Anterior cingulate cortex (tissue), 58 donors: ENCODE results near the gene HS6ST2.
A peak's percentile ranks its signal among the peaks of the same experiment; 100 is the strongest.

ENCODE experiments used
- DNase-seq, 58 donors: peaks; one replicate each; lab custom pipeline; 2025; lab: John Stamatoyannopoulos, UW

Gene HS6ST2

GRCh38 chrX:132748268-132748667 is 210.2 kb downstream of the HS6ST2 start:
- DNase-seq: no peak

- no peak for DNase-seq
These were observed 212.8 kb downstream of the HS6ST2 start for GRCh38 chrX:132745593-132745992.

- DNase-seq: no peak
These were observed 214.0 kb downstream of the HS6ST2 start for GRCh38 chrX:132744470-132744869.

- no peak for DNase-seq
These were observed 215.3 kb downstream of the HS6ST2 start for GRCh38 chrX:132743086-132743485.

GRCh38 chrX:132742246-132742645 is 216.2 kb downstream of the HS6ST2 start:
- no peak for DNase-seq

- DNase-seq: no peak
These were observed 216.7 kb downstream of the HS6ST2 start for GRCh38 chrX:132741689-132742088.

- peak in 1 of 58 donors; percentile 1 for DNase-seq
These were observed 217.9 kb downstream of the HS6ST2 start for GRCh38 chrX:132740316-132741123.

GRCh38 chrX:132738951-132739350 is 219.5 kb downstream of the HS6ST2 start:
- no peak for DNase-seq

- DNase-seq: no peak
These were observed 220.7 kb downstream of the HS6ST2 start for GRCh38 chrX:132737743-132738142.

GRCh38 chrX:132732236-132732635 is 226.2 kb downstream of the HS6ST2 start:
- no peak for DNase-seq

- no peak for DNase-seq
These were observed 227.7 kb downstream of the HS6ST2 start for GRCh38 chrX:132730726-132731125.

- DNase-seq: no peak
These were observed 228.2 kb downstream of the HS6ST2 start for GRCh38 chrX:132730266-132730665.

GRCh38 chrX:132728296-132728695 is 230.1 kb downstream of the HS6ST2 start:
- DNase-seq: no peak

GRCh38 chrX:132718431-132718958 is 239.9 kb downstream of the HS6ST2 start:
- no peak for DNase-seq

- DNase-seq: peak in 1 of 58 donors; percentile 0
These were observed 242.4 kb downstream of the HS6ST2 start for GRCh38 chrX:132716006-132716405.

- DNase-seq: no peak
These were observed 243.5 kb downstream of the HS6ST2 start for GRCh38 chrX:132714913-132715312.

- DNase-seq: no peak
These were observed 246.1 kb downstream of the HS6ST2 start for GRCh38 chrX:132712350-132712749.

GRCh38 chrX:132710656-132711155 is 247.7 kb downstream of the HS6ST2 start:
- DNase-seq: no peak

GRCh38 chrX:132708529-132708928 is 249.9 kb downstream of the HS6ST2 start:
- no peak for DNase-seq

GRCh38 chrX:132704769-132705168 is 253.7 kb downstream of the HS6ST2 start:
- DNase-seq: no peak

- no peak for DNase-seq
These were observed 264.0 kb downstream of the HS6ST2 start for GRCh38 chrX:132694382-132694781.

GRCh38 chrX:132692526-132692925 is 265.9 kb downstream of the HS6ST2 start:
- no peak for DNase-seq
